HEK293T (cell line): ENCODE measurements around the gene CFDP1.

Source experiments
- CTCF ChIA-PET: fragments of 350-600 bp; formaldehyde crosslinking; extraction: SDS; loops from one replicate; lab custom pipeline; 2021; ENCODE audit warnings: antibody characterized with exemption, inconsistent platforms; lab: Yijun Ruan, JAX
- POLR2A ChIA-PET: fragments of 350-600 bp; formaldehyde crosslinking; extraction: SDS; loops from one replicate; lab custom pipeline; 2020; ENCODE audit warnings: antibody characterized with exemption, inconsistent platforms; lab: Yijun Ruan, JAX
- DNase-seq: peaks from one replicate; pipeline ENCODE4 v3.0.0; 2012; ENCODE audit warnings: mixed read lengths; ENCODE audit errors: extremely low spot score
- ARNT ChIP-seq: fragments of 450-650 bp; IDR thresholded peaks from 2 replicates; pipeline ENCODE4 v1.6.1; 2017; ENCODE audit warnings: mild to moderate bottlenecking
- BHLHE40 ChIP-seq: fragments of 450-650 bp; IDR thresholded peaks from 2 replicates; pipeline ENCODE4 v1.6.1; 2016; ENCODE audit warnings: mild to moderate bottlenecking, moderate library complexity, borderline replicate concordance
- CTBP1 ChIP-seq: fragments of 450-650 bp; IDR thresholded peaks from 2 replicates; pipeline ENCODE4 v1.6.1; 2016; ENCODE audit warnings: borderline replicate concordance
- ELF4 ChIP-seq: fragments of 450-650 bp; IDR thresholded peaks from 2 replicates; pipeline ENCODE4 v1.6.1; 2017; ENCODE audit warnings: antibody characterized with exemption
- FOXA1 ChIP-seq: fragments of 450-650 bp; IDR thresholded peaks from 2 replicates; pipeline ENCODE4 v1.6.1; 2016; ENCODE audit warnings: mild to moderate bottlenecking
- FOXK2 ChIP-seq: fragments of 450-650 bp; IDR thresholded peaks from 2 replicates; pipeline ENCODE4 v1.6.1; 2016; ENCODE audit warnings: mild to moderate bottlenecking
- FOXM1 ChIP-seq: fragments of 450-650 bp; IDR thresholded peaks from 2 replicates; pipeline ENCODE4 v1.6.1; 2017; ENCODE audit warnings: mild to moderate bottlenecking, borderline replicate concordance
- HDGF ChIP-seq: fragments of 450-650 bp; IDR thresholded peaks from 2 replicates; pipeline ENCODE4 v1.6.1; 2017; ENCODE audit warnings: antibody characterized with exemption, borderline replicate concordance
- L3MBTL2 ChIP-seq: fragments of 450-650 bp; conservative IDR thresholded peaks from 2 replicates; pipeline ENCODE4 v1.6.1; 2016; ENCODE audit warnings: mild to moderate bottlenecking
- LEF1 ChIP-seq: fragments of 450-650 bp; IDR thresholded peaks from 2 replicates; pipeline ENCODE4 v1.6.1; 2017; ENCODE audit warnings: mild to moderate bottlenecking, borderline replicate concordance
- NFRKB ChIP-seq: fragments of 450-650 bp; IDR thresholded peaks from 2 replicates; pipeline ENCODE4 v1.6.1; 2016; ENCODE audit warnings: mild to moderate bottlenecking, moderate library complexity
- PKNOX1 ChIP-seq: fragments of 450-650 bp; IDR thresholded peaks from 2 replicates; pipeline ENCODE4 v1.6.1; 2016
- SP1 ChIP-seq: fragments of 450-650 bp; IDR thresholded peaks from 2 replicates; pipeline ENCODE4 v1.6.1; 2017
- SUZ12 ChIP-seq: fragments of 450-650 bp; IDR thresholded peaks from 2 replicates; pipeline ENCODE4 v1.6.1; 2016; ENCODE audit warnings: mild to moderate bottlenecking
- TARDBP ChIP-seq: fragments of 450-650 bp; IDR thresholded peaks from 2 replicates; pipeline ENCODE4 v1.6.1; 2016
- ZNF384 ChIP-seq: fragments of 450-650 bp; IDR thresholded peaks from 2 replicates; pipeline ENCODE4 v1.6.1; 2016

The CFDP1 gene

GRCh38 chr16:75323198-75323597 lies 110.1 kb downstream of the CFDP1 start:
- ChIA-PET POLR2A (interaction anchor here (0.6 kb wide), 1 partner anchor 88 kb away, joined by 3 read pairs; no protein-coding TSS in a partner anchor), CTCF (interaction anchor here (0.7 to 0.9 kb wide), 3 partner anchors 11 to 578 kb away, joined by 3 to 7 read pairs (median 4); no protein-coding TSS in a partner anchor)
- DNase-seq, result no peak
- TF ChIP-seq SUZ12 (no peak), SP1 (no peak), FOXK2 (no peak)

- DNase-seq, result no peak
- no peak for TF ChIP-seq NFRKB
- TF ChIP-seq FOXK2, result no peak
- TF ChIP-seq BHLHE40, result no peak
- TF ChIP-seq SUZ12, result no peak
- no peak for TF ChIP-seq ELF4
- no peak for TF ChIP-seq ZNF384
- TF ChIP-seq L3MBTL2, result no peak
- ChIA-PET POLR2A (no interaction called here), CTCF (interaction anchor here (0.7 kb wide), 2 partner anchors 42 to 578 kb away, joined by 3 to 4 read pairs; no protein-coding TSS in a partner anchor)
Observed at GRCh38 chr16:75322740-75323139, 110.6 kb downstream of the CFDP1 start.

DNA sequence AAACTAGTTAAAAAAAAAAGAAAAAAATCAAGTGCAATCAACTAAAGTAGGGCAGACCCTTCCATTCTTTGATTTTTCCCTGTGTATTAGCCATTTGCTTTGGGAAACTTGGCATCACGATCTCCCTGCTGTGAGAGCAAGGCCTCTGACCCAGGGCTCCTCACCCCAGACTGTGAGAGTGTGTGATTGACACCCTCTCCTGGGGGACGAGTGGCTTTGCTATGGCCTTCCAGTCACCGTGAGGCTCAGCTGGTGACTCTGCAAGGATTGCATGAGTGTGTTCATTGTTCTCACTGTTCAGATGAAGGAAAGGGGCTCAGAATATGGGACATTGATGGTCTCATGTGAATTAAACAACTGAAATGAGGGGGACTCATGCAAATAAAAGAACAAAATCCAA lies 112.9 kb downstream of the CFDP1 start:
- CTCF ChIA-PET, result no interaction called here
- TF ChIP-seq PKNOX1, result peak; percentile 63
- TF ChIP-seq TARDBP, result no peak
- no peak for TF ChIP-seq ARNT
- TF ChIP-seq LEF1, result no peak
- TF ChIP-seq ELF4, result no peak
- POLR2A ChIA-PET, result no interaction called here
- no peak for DNase-seq

DNA sequence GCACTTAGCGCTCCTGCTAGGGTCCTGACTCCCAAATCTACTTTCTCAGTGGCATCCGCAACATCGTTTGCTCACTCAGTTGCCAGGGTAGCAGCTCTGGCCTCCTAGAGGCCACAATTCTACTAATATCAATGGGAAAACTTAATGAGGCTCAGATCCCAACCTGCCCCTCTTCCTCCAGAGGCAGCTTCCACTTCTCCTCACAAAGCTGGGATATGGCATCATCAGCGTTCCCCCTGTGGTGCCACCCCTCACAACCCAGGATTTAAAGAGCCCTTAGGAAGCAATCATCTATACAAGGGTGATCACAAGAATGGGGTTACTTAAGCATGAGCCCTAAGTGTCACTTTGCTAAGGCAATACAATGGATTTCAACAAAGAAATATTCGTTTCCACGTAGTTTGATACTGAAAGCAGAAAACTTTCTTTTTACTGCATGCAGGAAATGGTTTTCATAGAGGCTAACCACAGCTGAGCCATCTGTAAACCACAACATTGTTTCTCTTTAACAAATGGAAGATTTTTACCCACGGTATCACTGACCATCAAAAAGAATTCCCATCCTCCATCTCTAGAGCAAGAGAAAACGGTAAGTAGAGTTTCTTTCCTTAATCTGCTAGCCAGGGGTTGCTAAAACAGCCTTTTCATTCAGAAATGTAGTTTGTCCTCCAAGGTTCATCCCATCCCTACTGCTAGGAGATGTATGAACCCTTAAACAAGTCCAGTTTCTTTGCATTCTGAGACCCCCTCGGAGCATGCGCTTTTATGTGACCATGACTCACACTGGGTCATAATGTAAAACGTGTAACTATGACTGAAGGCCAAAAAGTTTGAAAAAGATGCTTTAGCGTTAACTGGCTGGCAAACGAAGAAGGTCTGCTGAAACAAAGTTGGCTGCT lies 113.5 kb downstream of the CFDP1 start:
- no peak for DNase-seq
- ChIA-PET CTCF (no interaction called here), POLR2A (no interaction called here)

GRCh38 chr16:75318737-75319136 lies 114.6 kb downstream of the CFDP1 start:
- DNase-seq, result no peak
- POLR2A ChIA-PET, result no interaction called here
- CTCF ChIA-PET, result no interaction called here
- TF ChIP-seq SUZ12, result no peak
- no peak for TF ChIP-seq TARDBP
- TF ChIP-seq ELF4, result no peak
- no peak for TF ChIP-seq PKNOX1
- no peak for TF ChIP-seq L3MBTL2
- no peak for TF ChIP-seq SP1

More for the DNA sequence above, 113.5 kb downstream of the CFDP1 start:
- TF ChIP-seq PKNOX1 (no peak), LEF1 (no peak), ARNT (no peak), SUZ12 (no peak), FOXM1 (no peak), HDGF (no peak), ELF4 (no peak), FOXA1 (no peak), BHLHE40 (no peak), FOXK2 (no peak), ZNF384 (no peak), SP1 (no peak), L3MBTL2 (no peak), NFRKB (no peak), CTBP1 (no peak), TARDBP (no peak)

GRCh38 chr16:75317532-75317931 lies 115.8 kb downstream of the CFDP1 start:
- no peak for TF ChIP-seq ZNF384
- no peak for TF ChIP-seq LEF1
- no peak for TF ChIP-seq L3MBTL2
- TF ChIP-seq CTBP1, result no peak
- TF ChIP-seq BHLHE40, result no peak
- no peak for TF ChIP-seq TARDBP
- no peak for TF ChIP-seq SP1
- TF ChIP-seq SUZ12, result no peak
- no peak for TF ChIP-seq FOXA1
- TF ChIP-seq ELF4, result no peak
- TF ChIP-seq ARNT, result no peak
- POLR2A ChIA-PET, result no interaction called here
- DNase-seq, result no peak
- CTCF ChIA-PET, result no interaction called here
